Breast epithelium (tissue), 4 donors: ENCODE results near the gene DPYD. TPM values are rescaled to one million over a fixed set of nuclear protein-coding genes. Genes with fewer than 3 reads are reported as not detected.

Source experiments
- DNase-seq, 2 donors: peaks; one replicate each; pipeline ENCODE4 v3.0.0-alpha.2; 2019; ENCODE audit warnings: low spot score in 2 of 2
- H3K27ac ChIP-seq, 2 donors: fragments of 200-600 bp; sonication (generic) in 1 of 2; one replicate each; pipeline ENCODE4 v1.5.1; 2016 to 2019; ENCODE audit warnings: mild to moderate bottlenecking in 1 of 2
- H3K27me3 ChIP-seq, 2 donors: fragments of 200-600 bp; sonication (generic) in 1 of 2; one replicate each; pipeline versions ENCODE4 v1.5.1 to v1.6.0; 2017 to 2019; ENCODE audit warnings: control low read depth in 1 of 2, mild to moderate bottlenecking in 1 of 2
- H3K36me3 ChIP-seq: fragments of 200-600 bp; one replicate; pipeline ENCODE4 v1.5.1; 2019
- H3K4me1 ChIP-seq, 2 donors: fragments of 200-600 bp; sonication (generic); one replicate each; pipeline ENCODE4 v1.5.1; 2016 to 2019; ENCODE audit warnings: control low read depth in 1 of 2
- H3K4me3 ChIP-seq, 3 donors: fragments of 200-600 bp; sonication (generic); 1 replicate in 2 of 3; 2 replicates in 1 of 3; pipeline ENCODE4 v1.5.1; 2016 to 2019; ENCODE audit warnings: mild to moderate bottlenecking in 3 of 3, moderate library complexity in 2 of 3
- H3K9me3 ChIP-seq, 2 donors: fragments of 200-600 bp; sonication (generic) in 1 of 2; one replicate each; pipeline ENCODE4 v1.5.1; 2016 to 2019; ENCODE audit warnings: control low read depth in 1 of 2
- POLR2A ChIP-seq: fragments of 450-650 bp; IDR thresholded peaks from one replicate; pipeline ENCODE4 v1.6.1; 2016; ENCODE audit warnings: antibody characterized with exemption, mild to moderate bottlenecking, moderate library complexity
- POLR2AphosphoS5 ChIP-seq, 3 donors: sonication (generic); formaldehyde crosslinking; IDR thresholded peaks; one replicate each; pipeline ENCODE4 v1.6.1; 2017; ENCODE audit warnings: antibody characterized with exemption in 3 of 3
- intact Hi-C: fragments of 100-400 bp; cut with DNase I; formaldehyde crosslinking; loops from one replicate; pipeline ENCODE4 v1.15.1; 2023; ENCODE audit warnings: low total_unique reads
- total RNA-seq, 3 donors: library from RNA; depleted of rRNA; stranded (reverse); fragments of >200 nt; gene quantifications; one replicate each; pipeline ENCODE4 v1.1.0, GENCODE V29; 2016
- TF ChIP-seq, protein P1 (sequence below), 3 donors: fragments of 450-650 bp; IDR thresholded peaks; one replicate each; pipeline ENCODE4 v1.5.1; 2016 to 2017; ENCODE audit warnings: antibody characterized with exemption in 3 of 3, mild to moderate bottlenecking in 3 of 3, moderate library complexity in 3 of 3

The DPYD gene
- total RNA-seq, 3 donors from 2014 or later = 56.4 to 95.1 (median 58.1) TPM

GRCh38 chr1:97806996-97807520 lies 113.8 kb downstream of the DPYD start:
- H3K36me3 ChIP-seq = no peaks in the 10 kb centered on the region
- H3K4me3 ChIP-seq = no peak overlapping the region
- H3K9me3 ChIP-seq = no peaks in the 10 kb centered on the region
- DNase-seq = no peak
- no peaks in the 10 kb centered on the region for H3K27me3 ChIP-seq
- no peak overlapping the region for H3K27ac ChIP-seq
- intact Hi-C loops = no loop called here
- no peaks in the 10 kb centered on the region for H3K4me1 ChIP-seq
- TF ChIP-seq POLR2A (no peak), POLR2AphosphoS5 (IDR thresholded peaks at IDR 0.05) (no peak)
- TF ChIP-seq, protein P1, sequence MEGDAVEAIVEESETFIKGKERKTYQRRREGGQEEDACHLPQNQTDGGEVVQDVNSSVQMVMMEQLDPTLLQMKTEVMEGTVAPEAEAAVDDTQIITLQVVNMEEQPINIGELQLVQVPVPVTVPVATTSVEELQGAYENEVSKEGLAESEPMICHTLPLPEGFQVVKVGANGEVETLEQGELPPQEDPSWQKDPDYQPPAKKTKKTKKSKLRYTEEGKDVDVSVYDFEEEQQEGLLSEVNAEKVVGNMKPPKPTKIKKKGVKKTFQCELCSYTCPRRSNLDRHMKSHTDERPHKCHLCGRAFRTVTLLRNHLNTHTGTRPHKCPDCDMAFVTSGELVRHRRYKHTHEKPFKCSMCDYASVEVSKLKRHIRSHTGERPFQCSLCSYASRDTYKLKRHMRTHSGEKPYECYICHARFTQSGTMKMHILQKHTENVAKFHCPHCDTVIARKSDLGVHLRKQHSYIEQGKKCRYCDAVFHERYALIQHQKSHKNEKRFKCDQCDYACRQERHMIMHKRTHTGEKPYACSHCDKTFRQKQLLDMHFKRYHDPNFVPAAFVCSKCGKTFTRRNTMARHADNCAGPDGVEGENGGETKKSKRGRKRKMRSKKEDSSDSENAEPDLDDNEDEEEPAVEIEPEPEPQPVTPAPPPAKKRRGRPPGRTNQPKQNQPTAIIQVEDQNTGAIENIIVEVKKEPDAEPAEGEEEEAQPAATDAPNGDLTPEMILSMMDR (IDR thresholded peaks at IDR 0.05) = no peak

GRCh38 chr1:97806326-97806725 lies 114.5 kb downstream of the DPYD start:
- Histone ChIP-seq H3K27ac (no peak overlapping the region), H3K27me3 (no peaks in the 10 kb centered on the region), H3K4me3 (no peak overlapping the region), H3K4me1 (no peaks in the 10 kb centered on the region), H3K36me3 (no peaks in the 10 kb centered on the region), H3K9me3 (no peaks in the 10 kb centered on the region)
- no peak for TF ChIP-seq POLR2A
- TF ChIP-seq, protein P1 (IDR thresholded peaks at IDR 0.05) = no peak
- TF ChIP-seq POLR2AphosphoS5 (IDR thresholded peaks at IDR 0.05) = no peak
- intact Hi-C loops = no loop called here
- no peak for DNase-seq

GRCh38 chr1:97805093-97805492 lies 115.7 kb downstream of the DPYD start:
- no peak for DNase-seq
- intact Hi-C loops = no loop called here
- Histone ChIP-seq H3K4me3 (no peak overlapping the region), H3K4me1 (no peaks in the 10 kb centered on the region), H3K27me3 (no peaks in the 10 kb centered on the region), H3K27ac (no peak overlapping the region), H3K9me3 (no peaks in the 10 kb centered on the region), H3K36me3 (no peaks in the 10 kb centered on the region)
- TF ChIP-seq POLR2AphosphoS5 (IDR thresholded peaks at IDR 0.05) = no peak
- TF ChIP-seq POLR2A = no peak
- TF ChIP-seq, protein P1 (IDR thresholded peaks at IDR 0.05) = no peak

GRCh38 chr1:97803026-97803425 lies 117.8 kb downstream of the DPYD start:
- H3K27me3 ChIP-seq = no peaks in the 10 kb centered on the region
- no peaks in the 10 kb centered on the region for H3K36me3 ChIP-seq
- no peak overlapping the region for H3K4me3 ChIP-seq
- no peaks in the 10 kb centered on the region for H3K9me3 ChIP-seq
- no peak overlapping the region for H3K27ac ChIP-seq
- DNase-seq = no peak
- TF ChIP-seq, protein P1 (IDR thresholded peaks at IDR 0.05) = no peak
- no peak for TF ChIP-seq POLR2AphosphoS5 (IDR thresholded peaks at IDR 0.05)
- no peak for TF ChIP-seq POLR2A
- intact Hi-C loops = no loop called here
- H3K4me1 ChIP-seq = no peaks in the 10 kb centered on the region

DNA sequence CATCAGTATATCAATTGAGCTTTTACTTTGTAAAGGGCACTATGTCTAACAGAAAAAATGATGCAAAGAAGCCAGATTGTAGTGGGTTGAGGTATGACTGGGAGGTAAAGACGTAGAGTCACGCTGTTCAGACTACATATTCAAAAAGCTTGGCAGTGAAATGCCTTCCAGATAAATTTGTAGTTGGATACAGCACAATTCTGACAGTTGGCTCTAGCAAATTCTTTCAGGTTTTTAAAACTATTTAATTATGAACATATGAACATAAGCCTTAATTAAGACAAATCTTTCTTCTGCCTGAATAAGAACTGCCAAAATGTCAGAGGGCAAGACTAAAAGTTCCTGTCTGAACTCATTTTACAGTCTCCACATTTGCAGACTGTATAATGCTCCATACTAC lies 118.8 kb downstream of the DPYD start:
- intact Hi-C loops = no loop called here
- DNase-seq = no peak
- no peak overlapping the region for H3K4me3 ChIP-seq
- no peak overlapping the region for H3K27ac ChIP-seq
- H3K36me3 ChIP-seq = no peaks in the 10 kb centered on the region
- no peak for TF ChIP-seq POLR2AphosphoS5 (IDR thresholded peaks at IDR 0.05)
- TF ChIP-seq POLR2A = no peak
- TF ChIP-seq, protein P1 (IDR thresholded peaks at IDR 0.05) = no peak
- H3K4me1 ChIP-seq = no peaks in the 10 kb centered on the region
- H3K27me3 ChIP-seq = no peaks in the 10 kb centered on the region
- H3K9me3 ChIP-seq = no peaks in the 10 kb centered on the region
